IPS DF 19.7 (cell line): ENCODE data around the gene KLHL29.
A peak's percentile ranks its signal among the peaks of the same experiment; 100 is the strongest.

Experiments used
- DNase-seq: peaks from one replicate; pipeline ENCODE4 v3.0.0-alpha.2; 2013; ENCODE audit warnings: low read depth, low spot score

The KLHL29 gene

DNA sequence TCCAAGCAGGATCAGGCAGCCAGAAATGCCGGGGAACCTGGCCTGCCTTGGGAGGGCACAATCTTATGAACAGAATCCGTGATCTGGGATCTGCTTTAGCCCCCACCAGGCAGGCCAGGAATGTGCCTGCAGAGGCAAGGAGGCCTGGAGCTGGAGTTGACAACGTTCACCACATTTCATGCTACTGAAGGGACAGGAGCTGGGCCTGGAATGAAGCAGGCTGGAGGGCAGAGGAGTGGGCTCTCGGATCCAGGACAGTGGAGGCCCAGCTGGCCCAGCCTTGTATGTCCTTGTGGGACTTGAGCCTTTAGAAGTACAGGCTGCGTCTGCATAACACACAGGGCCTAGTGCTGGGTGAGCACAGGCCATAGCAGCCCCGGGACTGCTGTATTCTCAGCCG is 91.8 kb downstream of the KLHL29 start:
- no peak for DNase-seq

DNA sequence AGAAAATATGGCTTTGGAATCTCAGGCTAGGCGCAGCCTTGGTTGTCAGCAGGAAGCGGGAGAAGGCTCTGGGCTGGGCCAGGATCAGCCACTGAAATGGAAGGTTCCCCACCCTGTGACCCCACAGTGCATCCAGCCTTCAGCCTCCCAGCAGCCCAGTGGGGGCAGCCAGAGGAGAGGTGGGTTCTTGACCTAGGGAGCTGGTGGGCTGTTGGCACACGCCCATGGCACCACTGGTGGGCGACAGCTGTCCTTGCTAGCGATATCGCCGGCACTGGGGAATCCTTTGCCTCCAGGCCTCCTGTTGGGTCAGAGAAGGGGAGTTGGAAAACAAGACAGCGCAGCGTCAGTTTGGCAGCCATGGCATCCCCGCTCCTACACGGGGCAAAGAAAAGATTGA is 92.4 kb downstream of the KLHL29 start:
- no peak for DNase-seq

- no peak for DNase-seq
These were observed 93.3 kb downstream of the KLHL29 start for GRCh38 chr2:23478087-23478932.

GRCh38 chr2:23478933-23479683 is 94.1 kb downstream of the KLHL29 start:
- DNase-seq: no peak

DNA sequence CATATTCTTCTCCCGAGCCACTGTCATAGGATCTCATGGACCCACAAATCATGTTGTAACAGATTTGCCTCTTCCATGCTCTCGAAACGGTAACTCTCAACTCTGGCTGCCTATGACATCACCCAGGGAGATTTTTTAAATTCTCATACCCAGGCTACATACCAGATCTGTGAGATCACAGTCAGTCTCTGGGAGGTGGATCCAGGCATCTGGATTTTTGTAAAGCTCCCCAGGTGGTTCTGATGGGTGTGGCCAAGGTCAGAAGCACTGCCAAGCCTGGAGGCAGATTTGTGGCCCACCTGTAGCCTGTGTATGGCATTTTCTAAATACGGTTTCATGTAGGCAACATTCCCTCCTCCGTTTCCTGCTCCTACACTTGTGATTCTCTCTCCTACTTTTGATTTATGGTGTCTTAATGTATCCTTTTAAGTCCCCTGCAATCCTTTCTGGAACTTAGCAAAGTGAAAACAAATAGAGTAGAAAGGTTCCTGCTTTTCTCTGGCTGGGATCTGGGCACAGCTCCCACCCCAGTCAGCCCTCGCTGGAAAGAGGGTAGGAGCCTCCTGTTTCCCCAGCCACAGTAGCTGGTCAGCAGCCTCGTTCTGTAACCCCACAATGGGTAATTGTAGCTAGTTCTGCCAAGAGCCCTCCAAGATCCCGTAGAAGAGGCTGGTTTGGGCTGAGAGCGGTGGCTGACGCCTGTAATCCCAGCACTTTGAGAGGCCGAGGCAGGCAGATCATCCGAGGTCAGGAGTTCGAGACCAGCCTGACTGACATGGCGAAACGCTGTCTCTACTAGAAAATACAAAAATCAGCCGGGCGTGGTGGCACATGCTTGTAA is 96.2 kb downstream of the KLHL29 start:
- peak; percentile 54 for DNase-seq

GRCh38 chr2:23482188-23482587 is 97.2 kb downstream of the KLHL29 start:
- DNase-seq: no peak

DNA sequence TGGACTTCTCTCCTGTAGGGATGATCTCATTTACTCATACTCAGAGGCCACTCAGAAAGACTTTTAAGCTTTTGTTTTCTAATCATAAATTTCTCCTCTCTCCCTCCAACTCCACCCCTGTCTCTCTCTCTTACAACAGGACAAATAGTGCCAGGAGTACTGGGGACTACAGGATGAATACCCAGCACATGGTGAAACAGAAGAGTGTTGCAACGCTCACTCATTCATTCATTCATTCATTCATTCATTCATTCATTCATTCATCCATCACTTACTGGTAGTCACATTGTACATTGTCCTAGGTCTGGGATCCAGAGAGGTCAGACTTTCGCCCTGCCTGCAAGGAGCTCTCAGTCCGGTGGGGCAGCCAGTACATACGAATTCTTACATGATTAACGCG is 97.6 kb downstream of the KLHL29 start:
- DNase-seq: no peak

GRCh38 chr2:23483791-23484190 is 98.8 kb downstream of the KLHL29 start:
- DNase-seq: no peak

DNA sequence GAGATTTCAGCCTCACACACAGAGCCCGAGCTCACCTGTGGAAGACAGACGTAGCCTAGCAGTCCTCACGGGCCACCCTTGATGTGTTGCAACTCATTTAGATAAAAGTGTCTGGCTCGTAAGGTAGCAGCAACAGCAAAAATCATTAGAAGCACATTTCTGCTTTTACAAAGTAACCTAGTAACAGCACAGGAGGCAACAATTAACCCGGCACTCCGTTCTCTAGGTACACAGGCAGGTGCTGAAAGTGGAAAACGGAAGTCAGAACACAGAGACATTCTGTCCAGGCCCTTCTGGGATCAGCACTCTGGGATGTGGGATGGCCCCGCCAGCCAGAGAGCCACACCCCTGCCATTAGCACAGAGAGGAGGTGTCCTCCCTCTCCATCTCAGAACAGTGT is 99.3 kb downstream of the KLHL29 start:
- DNase-seq: no peak

DNA sequence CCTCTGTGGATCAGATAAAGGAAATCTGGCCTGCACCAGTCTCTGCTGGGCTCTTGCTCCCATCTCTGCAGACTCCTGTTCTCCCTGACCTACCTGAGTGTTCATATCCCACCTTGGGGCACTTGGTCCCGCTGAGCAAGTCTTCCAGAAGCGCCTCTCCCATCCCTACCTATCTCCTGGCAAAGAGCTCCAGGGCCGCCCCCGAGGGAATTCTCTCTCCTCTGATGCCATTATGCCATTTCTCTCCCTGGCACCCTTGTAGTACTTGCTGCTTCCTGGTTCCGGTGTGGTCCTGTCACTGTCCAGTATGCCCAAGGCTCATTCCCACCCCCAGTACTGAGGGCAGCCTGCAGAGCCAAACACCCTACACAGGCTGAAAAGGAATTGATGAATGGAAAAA is 99.8 kb downstream of the KLHL29 start:
- no peak for DNase-seq

GRCh38 chr2:23485261-23485660 is 100.3 kb downstream of the KLHL29 start:
- no peak for DNase-seq

DNA sequence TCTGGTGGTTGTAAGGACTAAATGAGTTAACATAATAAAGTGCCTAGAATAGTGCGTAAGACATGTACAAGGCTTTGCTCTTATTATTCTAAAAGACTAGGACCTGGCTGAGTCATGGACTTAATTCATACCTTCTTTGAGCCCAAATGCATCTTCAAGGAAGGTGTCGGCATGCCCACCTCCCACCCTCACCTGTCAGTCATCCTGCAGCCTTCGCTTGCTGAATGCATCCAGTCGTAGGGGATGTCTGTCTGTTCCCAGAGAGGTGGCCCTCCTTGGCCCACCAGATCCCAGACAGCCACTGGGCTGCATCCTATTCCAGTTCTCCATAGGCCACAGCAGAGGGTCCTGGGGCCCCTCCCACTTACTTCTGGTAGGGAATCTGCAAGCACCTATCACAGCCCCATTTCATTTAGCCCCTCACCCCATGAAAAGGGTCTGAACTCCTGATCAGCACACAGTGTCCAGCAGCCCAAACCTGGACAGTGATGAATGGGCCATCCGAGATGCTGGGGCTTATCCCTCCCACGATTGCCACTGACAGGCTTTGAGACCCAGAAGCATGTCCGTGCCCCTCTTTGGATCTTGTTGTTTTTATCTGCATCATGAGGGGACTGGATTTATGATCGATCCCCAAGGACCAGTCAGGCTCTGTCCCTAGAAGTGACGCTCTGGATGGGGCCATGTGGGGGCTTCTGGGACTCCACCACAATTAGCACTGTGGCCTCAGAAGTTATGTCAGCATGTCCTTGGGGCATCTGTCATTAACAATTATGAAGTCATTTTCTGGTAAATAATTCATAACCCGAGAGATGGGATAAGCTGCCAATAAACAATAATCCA is 101.1 kb downstream of the KLHL29 start:
- no peak for DNase-seq

GRCh38 chr2:23486684-23487075 is 101.7 kb downstream of the KLHL29 start:
- no peak for DNase-seq

DNA sequence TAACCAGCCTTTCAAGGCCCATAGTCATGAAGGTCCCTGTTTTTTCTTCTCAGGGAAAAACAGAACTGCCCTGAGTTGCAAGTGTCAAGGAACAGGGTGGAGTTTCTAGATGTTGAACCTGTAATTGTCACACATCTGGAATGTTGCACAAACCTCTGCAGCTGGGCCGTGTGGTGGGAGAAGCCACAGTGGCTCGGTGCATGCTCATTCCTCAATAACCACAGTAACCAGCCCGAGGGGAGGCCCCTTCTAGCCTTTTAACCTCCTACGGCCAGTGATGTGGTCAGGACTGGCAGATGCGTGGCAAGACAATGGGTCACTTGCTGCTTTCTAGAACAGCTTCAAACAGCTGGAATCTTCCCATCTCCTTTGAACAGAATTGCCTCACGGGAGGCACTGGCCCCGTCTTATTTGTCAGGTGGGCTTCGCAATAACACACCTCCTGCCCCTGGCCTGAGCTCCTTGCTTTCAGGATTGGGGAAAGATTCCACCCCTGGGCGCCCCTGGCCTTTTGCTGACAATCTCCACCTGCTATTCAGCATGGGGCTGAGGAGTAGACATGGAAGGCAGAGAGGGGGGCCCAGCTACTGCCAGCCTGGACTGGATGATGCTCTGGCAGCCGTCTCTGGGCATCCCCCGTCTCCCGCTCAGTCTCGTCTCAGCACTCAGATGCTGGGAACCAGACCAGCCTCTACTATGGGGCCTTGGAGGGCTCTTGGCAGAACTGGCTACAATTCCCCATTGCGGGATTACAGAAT is 102.9 kb downstream of the KLHL29 start:
- no peak for DNase-seq

- DNase-seq: no peak
These were observed 103.6 kb downstream of the KLHL29 start for GRCh38 chr2:23488584-23488983.

GRCh38 chr2:23489471-23490322 is 104.7 kb downstream of the KLHL29 start:
- DNase-seq: no peak

DNA sequence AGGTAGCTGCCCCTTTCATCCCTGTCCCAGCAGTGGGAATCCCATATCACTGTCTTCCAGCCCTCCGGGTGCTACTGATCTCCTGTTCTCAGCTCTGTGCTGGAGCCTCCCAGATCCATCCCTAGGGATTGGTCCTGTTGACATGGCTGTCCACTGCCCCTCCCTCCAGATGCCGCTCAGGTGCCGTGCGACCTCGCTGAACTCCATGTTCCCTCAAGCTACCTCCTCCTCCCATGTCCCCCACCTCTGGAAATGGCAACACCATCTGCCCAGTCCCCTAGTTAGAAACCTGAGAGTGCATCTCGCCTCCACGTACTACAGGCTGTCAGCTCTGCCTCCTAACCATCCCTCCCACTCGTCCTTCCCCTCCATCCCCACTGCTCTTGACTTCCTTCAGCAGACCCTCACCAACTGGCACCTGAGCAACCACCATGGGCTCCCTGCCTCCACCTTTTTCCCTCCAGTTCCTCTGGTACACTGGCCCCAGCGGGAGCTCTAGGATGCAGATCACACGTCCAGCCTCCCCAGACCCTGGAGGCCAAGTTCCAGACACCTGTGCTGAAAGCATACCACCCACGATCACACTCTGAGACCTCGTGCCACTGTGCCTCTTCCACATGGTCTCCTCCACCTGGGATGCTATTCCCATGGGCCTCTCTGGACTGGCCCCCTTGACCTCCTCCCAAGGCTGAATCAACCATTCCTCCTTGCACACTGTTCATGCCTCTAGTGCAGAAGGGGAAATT is 106.8 kb downstream of the KLHL29 start:
- DNase-seq: no peak

DNA sequence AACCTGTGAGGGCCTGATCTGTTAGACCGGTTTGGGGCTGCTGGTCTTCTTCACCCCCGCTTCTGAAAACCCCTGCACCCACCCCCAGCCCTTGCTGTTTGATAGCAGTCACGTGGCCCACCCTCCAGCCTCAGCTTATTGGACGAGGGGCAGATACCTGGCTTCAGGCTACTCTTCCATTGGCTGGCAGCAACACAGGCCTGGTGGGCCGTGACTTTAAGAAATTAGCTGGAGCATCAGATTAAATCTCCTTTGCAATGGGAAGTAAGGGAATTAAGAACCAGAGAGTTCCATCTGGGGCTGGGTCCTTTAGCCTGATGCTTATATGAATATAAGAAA is 107.3 kb downstream of the KLHL29 start:
- DNase-seq: no peak

- no peak for DNase-seq
These were observed 107.9 kb downstream of the KLHL29 start for GRCh38 chr2:23492921-23493320.
